CD4-positive, alpha-beta T cell treated with Interleukin-15 for 4 hours (primary cell): ENCODE results near the gene ABHD3.
"Not testable (repeated sequence)": the region's sequence is repeated elsewhere in the genome, so short reads cannot be mapped to it uniquely, and the experiment has no call there.

ENCODE experiments used
- DNase-seq: peaks from one replicate; pipeline ENCODE4 v3.0.0-alpha.2; 2020; ENCODE audit warnings: low spot score

The ABHD3 gene

GRCh38 chr18:21650311-21650710 lies 54.3 kb downstream of the ABHD3 start:
- DNase-seq = no peak

- DNase-seq = not testable (repeated sequence)
Measured at GRCh38 chr18:21640375-21640774, 64.2 kb downstream of the ABHD3 start.

GRCh38 chr18:21638822-21639221 lies 65.8 kb downstream of the ABHD3 start:
- no peak for DNase-seq

GRCh38 chr18:21636769-21637168 lies 67.8 kb downstream of the ABHD3 start:
- no peak for DNase-seq

GRCh38 chr18:21634588-21635199 lies 69.9 kb downstream of the ABHD3 start:
- no peak for DNase-seq

- DNase-seq = no peak
Measured at GRCh38 chr18:21632393-21632792, 72.2 kb downstream of the ABHD3 start.

- no peak for DNase-seq
Measured at GRCh38 chr18:21629089-21629832, 75.3 kb downstream of the ABHD3 start.

GRCh38 chr18:21621640-21622039 lies 82.9 kb downstream of the ABHD3 start:
- not testable (repeated sequence) for DNase-seq

GRCh38 chr18:21612125-21613039 lies 92.2 kb downstream of the ABHD3 start, which contains the start of gene SNRPD1:
Gene SNRPD1 (plus strand): TSS chr18:21612314. CDS start chr18:21612430, 116 bp downstream.
- peak; percentile 90 for DNase-seq

GRCh38 chr18:21611401-21612124 lies 93.0 kb downstream of the ABHD3 start:
- DNase-seq = not testable (repeated sequence)

- no peak for DNase-seq
Measured at GRCh38 chr18:21605213-21605612, 99.4 kb downstream of the ABHD3 start.

GRCh38 chr18:21604671-21605070 lies 99.9 kb downstream of the ABHD3 start:
- DNase-seq = no peak

GRCh38 chr18:21602299-21602587 lies 102.3 kb downstream of the ABHD3 start:
- DNase-seq = peak; percentile 5
